A673 (cell line): ENCODE data around the gene MALAT1. TPM values are rescaled to one million over a fixed set of nuclear protein-coding genes. Genes with fewer than 3 reads are reported as not detected.
"Not testable (repeated sequence)": the region's sequence is repeated elsewhere in the genome, so short reads cannot be mapped to it uniquely, and the experiment has no call there.

Experiments
- BruUV-seq: library from RNA; stranded (reverse); fragments of 400-500 nt; replicated peaks from 2 replicates; lab custom pipeline; 2021; lab: Mats Ljungman, UMichigan
- CTCF ChIA-PET: fragments of 300-600 bp; sonication (Branson Sonifier 250); formaldehyde crosslinking; loops from one replicate; lab custom pipeline; 2022; ENCODE audit warnings: antibody characterized with exemption; lab: Charles Lee
- POLR2A ChIA-PET: fragments of 300-600 bp; sonication (Branson Sonifier 250); formaldehyde crosslinking; loops from one replicate; lab custom pipeline; 2022; ENCODE audit warnings: antibody characterized with exemption; ENCODE audit not compliant: low non-redundant PET; lab: Charles Lee
- DNase-seq: peaks from one replicate; pipeline ENCODE4 v3.0.0-alpha.2; 2015; ENCODE audit warnings: low spot score
- H3K27ac ChIP-seq: fragments of 200-600 bp; sonication (generic); 2 replicates; pipeline ENCODE4 v1.5.1; 2016; ENCODE audit warnings: mixed run types, low read depth, mild to moderate bottlenecking, mixed read lengths, antibody characterized with exemption, low read length; ENCODE audit not compliant: poor library complexity, severe bottlenecking
- H3K27me3 ChIP-seq: fragments of 200-600 bp; sonication (generic); replicated peaks from 2 replicates; pipeline ENCODE4 v1.6.1; 2017; ENCODE audit warnings: mixed run types, low read depth, mild to moderate bottlenecking, mixed read lengths, antibody characterized with exemption, low read length; ENCODE audit not compliant: insufficient read depth, poor library complexity
- H3K36me3 ChIP-seq: fragments of 200-600 bp; sonication (generic); 2 replicates; pipeline ENCODE4 v1.6.1; 2016; ENCODE audit warnings: mixed run types, mild to moderate bottlenecking, mixed read lengths, antibody characterized with exemption, low read length; ENCODE audit not compliant: insufficient read depth, poor library complexity, severe bottlenecking
- H3K4me1 ChIP-seq: fragments of 200-600 bp; sonication (generic); 2 replicates; pipeline ENCODE4 v1.6.1; 2017; ENCODE audit warnings: mixed run types, mild to moderate bottlenecking, mixed read lengths, antibody characterized with exemption, low read length; ENCODE audit not compliant: insufficient read depth, poor library complexity, severe bottlenecking
- H3K4me3 ChIP-seq: fragments of 200-600 bp; sonication (generic); 2 replicates; pipeline ENCODE4 v1.5.1; 2016; ENCODE audit warnings: low read depth, mixed run types, mild to moderate bottlenecking, mixed read lengths, low read length; ENCODE audit not compliant: poor library complexity, severe bottlenecking
- H3K9me3 ChIP-seq: fragments of 200-600 bp; sonication (generic); 2 replicates; pipeline ENCODE4 v1.6.1; 2016; ENCODE audit warnings: mixed run types, low read depth, mild to moderate bottlenecking, mixed read lengths, antibody characterized with exemption, low read length; ENCODE audit not compliant: poor library complexity, severe bottlenecking
- CTCF ChIP-seq: fragments of 300-800, 200-600 bp; sonication (generic); conservative IDR thresholded peaks from 2 replicates; pipeline ENCODE4 v1.5.1; 2017; ENCODE audit warnings: low read depth, mild to moderate bottlenecking, antibody characterized with exemption, low read length, moderate library complexity, mixed read lengths
- EZH2 ChIP-seq: fragments of 200-600 bp; sonication (generic); IDR thresholded peaks from 2 replicates; pipeline ENCODE4 v1.6.1; 2017; ENCODE audit warnings: borderline replicate concordance, low read depth, mild to moderate bottlenecking, mixed read lengths, antibody characterized with exemption, low read length; ENCODE audit not compliant: poor library complexity, severe bottlenecking
- intact Hi-C: fragments of 100-400 bp; cut with micrococcal nuclease; formaldehyde crosslinking; loops from one replicate; pipeline ENCODE4 v1.10.0; 2022; ENCODE audit not compliant: unreplicated experiment
- total RNA-seq: library from RNA; stranded (reverse); gene quantifications from 2 replicates; pipeline ENCODE4 v1.2.3, GENCODE V29; 2021

MALAT1 gene
- total RNA-seq, 1 experiment from 2014 or later = 4,586 TPM

DNA sequence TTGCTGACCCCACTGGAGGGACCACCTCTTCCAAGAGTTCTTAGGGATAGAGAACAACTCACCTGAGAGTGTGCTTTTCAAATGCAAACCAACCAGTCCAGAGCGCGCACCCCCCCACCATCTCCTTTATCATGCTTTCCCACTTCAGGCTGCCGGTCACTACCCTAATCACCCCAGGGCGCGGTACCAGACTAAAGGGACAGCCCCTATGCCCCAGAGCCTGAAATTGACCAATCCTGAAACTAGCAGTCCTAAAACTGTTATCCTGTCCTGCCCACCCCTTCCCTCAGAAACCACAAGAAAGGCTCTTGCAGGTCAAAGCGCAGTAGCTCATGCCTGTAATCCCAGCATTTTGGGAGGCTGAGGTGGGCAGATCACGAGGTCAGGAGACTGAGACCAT is 39.3 kb upstream of the MALAT1 start:
- H3K9me3 ChIP-seq = no peaks in the 10 kb centered on the region
- H3K27me3 ChIP-seq = no peaks in the 10 kb centered on the region
- H3K27ac ChIP-seq = no peak overlapping the region
- BruUV-seq = no TSS peak
- H3K4me1 ChIP-seq = peaks cover 8% of the 10 kb centered on the region
- intact Hi-C loops = no loop called here
- CTCF ChIA-PET = no interaction called here
- POLR2A ChIA-PET = no interaction called here
- no peak for DNase-seq
- H3K36me3 ChIP-seq = no peaks in the 10 kb centered on the region
- TF ChIP-seq CTCF = no peak
- no peak for TF ChIP-seq EZH2
- H3K4me3 ChIP-seq = no peak overlapping the region

DNA sequence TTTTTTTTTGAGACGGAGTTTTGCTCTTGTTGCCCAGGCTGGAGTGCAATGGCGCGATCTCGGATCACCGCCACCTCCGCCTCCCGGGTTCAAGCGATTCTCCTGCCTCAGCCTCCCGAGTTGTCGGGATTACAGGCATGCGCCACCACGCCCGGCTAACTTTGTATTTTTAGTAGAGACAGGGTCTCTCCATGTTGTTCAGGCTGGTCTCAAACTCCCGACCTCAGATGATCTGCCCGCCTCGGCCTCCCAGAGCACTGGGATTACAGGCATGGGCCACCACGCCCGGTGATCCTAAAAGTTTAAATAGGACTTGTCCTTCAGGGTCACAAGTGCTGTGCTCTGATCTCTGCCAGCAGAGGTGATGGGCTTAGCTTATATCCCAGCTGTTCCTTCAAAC is 33.4 kb upstream of the MALAT1 start:
- H3K4me3 ChIP-seq, intact Hi-C loops, CTCF ChIA-PET, H3K9me3 ChIP-seq, H3K36me3 ChIP-seq, BruUV-seq, DNase-seq, H3K4me1 ChIP-seq, H3K27me3 ChIP-seq, H3K27ac ChIP-seq: not testable (repeated sequence)
- POLR2A ChIA-PET = interaction anchor here (0.7 kb wide), 1 partner anchor 35 kb away, joined by 10 read pairs; no protein-coding TSS in a partner anchor

GRCh38 chr11:65467306-65467705 is 31.5 kb upstream of the MALAT1 start:
- H3K4me3 ChIP-seq, BruUV-seq, H3K27me3 ChIP-seq, intact Hi-C loops, CTCF ChIA-PET, POLR2A ChIA-PET, DNase-seq, H3K27ac ChIP-seq, H3K9me3 ChIP-seq, H3K36me3 ChIP-seq: not testable (repeated sequence)
- peak; percentile 41; the same call in 1 of the 2 replicates for TF ChIP-seq CTCF
- H3K4me1 ChIP-seq = peaks cover 11% of the 10 kb centered on the region

- peak; percentile 60 for DNase-seq
- POLR2A ChIA-PET = interaction anchor here (0.6 kb wide), 2 partner anchors 28 to 29 kb away, joined by 3 read pairs; no protein-coding TSS in a partner anchor
- TF ChIP-seq CTCF (peak; percentile 75), EZH2 (no peak)
- no peaks in the 10 kb centered on the region for H3K27me3 ChIP-seq
- H3K36me3 ChIP-seq = no peaks in the 10 kb centered on the region
- H3K4me1 ChIP-seq = peaks cover 13% of the 10 kb centered on the region
- no peak overlapping the region for H3K4me3 ChIP-seq
- H3K27ac ChIP-seq = no peak overlapping the region
- CTCF ChIA-PET = no interaction called here
- no peaks in the 10 kb centered on the region for H3K9me3 ChIP-seq
- intact Hi-C loops = no loop called here
- BruUV-seq = no TSS peak
Measured at GRCh38 chr11:65468874-65469333, 29.9 kb upstream of the MALAT1 start.
